Neural progenitor cell (in vitro differentiated cells): Measurements from ENCODE around the gene MYH7B.

Experiments
- CTCF ChIP-seq: fragments of 200-600 bp; sonication (generic); IDR thresholded peaks from 2 replicates; pipeline ENCODE4 v1.5.1; 2017; ENCODE audit warnings: antibody characterized with exemption, mild to moderate bottlenecking
- EZH2phosphoT487 ChIP-seq: fragments of 200-600 bp; sonication (generic); IDR thresholded peaks from 2 replicates; pipeline ENCODE4 v1.6.1; 2017; ENCODE audit warnings: antibody characterized with exemption

GRCh38 chr20:34997131-34997561 lies 41.5 kb downstream of the MYH7B start:
- TF ChIP-seq CTCF: no peak
- TF ChIP-seq EZH2phosphoT487: no peak
